Ishikawa (cell line): ENCODE data around the gene XPNPEP3.

Source experiments
- CEBPB ChIP-seq: IDR thresholded peaks from 2 replicates; pipeline ENCODE4 v1.6.1; 2012
- CREB1 ChIP-seq: IDR thresholded peaks from 2 replicates; pipeline ENCODE4 v1.6.1; 2012; ENCODE audit warnings: low read depth
- EGR1 ChIP-seq: IDR thresholded peaks from 2 replicates; pipeline ENCODE4 v1.6.1; 2012
- EP300 ChIP-seq: IDR thresholded peaks from 2 replicates; pipeline ENCODE4 v1.6.1; 2012; ENCODE audit warnings: borderline replicate concordance
- FOXM1 ChIP-seq: IDR thresholded peaks from 2 replicates; pipeline ENCODE4 v1.6.1; 2012; ENCODE audit warnings: low read depth, borderline replicate concordance
- NFIC ChIP-seq: IDR thresholded peaks from 2 replicates; pipeline ENCODE4 v1.6.1; 2012
- RAD21 ChIP-seq: IDR thresholded peaks from 2 replicates; pipeline ENCODE4 v1.6.1; 2012; ENCODE audit warnings: low read depth
- TAF1 ChIP-seq: IDR thresholded peaks from 2 replicates; pipeline ENCODE4 v1.6.1; 2012; ENCODE audit warnings: low read depth, mild to moderate bottlenecking
- TCF12 ChIP-seq: IDR thresholded peaks from 2 replicates; pipeline ENCODE4 v1.6.1; 2012; ENCODE audit warnings: low read depth
- TEAD4 ChIP-seq: IDR thresholded peaks from 2 replicates; pipeline ENCODE4 v1.6.1; 2012
- YY1 ChIP-seq: IDR thresholded peaks from 2 replicates; pipeline ENCODE4 v1.6.1; 2012; ENCODE audit warnings: low read depth
- ZBTB7A ChIP-seq: IDR thresholded peaks from 2 replicates; pipeline ENCODE4 v1.6.1; 2012; ENCODE audit warnings: low read depth
- TF ChIP-seq, protein P1 (sequence below): IDR thresholded peaks from 2 replicates; pipeline ENCODE4 v1.6.1; 2012
- TF ChIP-seq, protein P2 (sequence below): IDR thresholded peaks from 2 replicates; pipeline ENCODE4 v1.6.1; 2012; ENCODE audit warnings: low read depth, mild to moderate bottlenecking
- TF ChIP-seq, protein P3 (sequence below): IDR thresholded peaks from 2 replicates; pipeline ENCODE4 v1.6.1; 2012

XPNPEP3 gene

DNA sequence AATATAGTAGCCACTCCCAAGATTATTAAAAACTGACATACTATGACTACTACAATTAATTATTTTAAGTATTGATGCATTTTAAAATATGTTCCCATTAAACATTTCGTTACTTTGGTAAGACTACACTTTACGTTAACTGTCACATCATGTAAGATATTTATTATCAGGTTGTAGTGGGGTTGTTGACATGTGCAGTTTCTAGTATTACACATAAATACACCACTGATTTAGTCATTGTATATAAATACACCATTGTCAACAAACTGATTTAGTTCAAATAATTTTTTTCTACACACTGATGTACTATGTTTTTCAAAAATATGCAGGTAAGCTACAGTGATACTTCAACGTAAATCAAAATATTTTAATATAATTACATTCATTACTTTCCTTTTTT, 12.0 kb upstream of the XPNPEP3 start:
- TF ChIP-seq YY1: no peak
- TF ChIP-seq, protein P1, sequence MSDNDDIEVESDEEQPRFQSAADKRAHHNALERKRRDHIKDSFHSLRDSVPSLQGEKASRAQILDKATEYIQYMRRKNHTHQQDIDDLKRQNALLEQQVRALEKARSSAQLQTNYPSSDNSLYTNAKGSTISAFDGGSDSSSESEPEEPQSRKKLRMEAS: no peak
- TF ChIP-seq EP300: no peak
- no peak for TF ChIP-seq EGR1
- TF ChIP-seq, protein P2, sequence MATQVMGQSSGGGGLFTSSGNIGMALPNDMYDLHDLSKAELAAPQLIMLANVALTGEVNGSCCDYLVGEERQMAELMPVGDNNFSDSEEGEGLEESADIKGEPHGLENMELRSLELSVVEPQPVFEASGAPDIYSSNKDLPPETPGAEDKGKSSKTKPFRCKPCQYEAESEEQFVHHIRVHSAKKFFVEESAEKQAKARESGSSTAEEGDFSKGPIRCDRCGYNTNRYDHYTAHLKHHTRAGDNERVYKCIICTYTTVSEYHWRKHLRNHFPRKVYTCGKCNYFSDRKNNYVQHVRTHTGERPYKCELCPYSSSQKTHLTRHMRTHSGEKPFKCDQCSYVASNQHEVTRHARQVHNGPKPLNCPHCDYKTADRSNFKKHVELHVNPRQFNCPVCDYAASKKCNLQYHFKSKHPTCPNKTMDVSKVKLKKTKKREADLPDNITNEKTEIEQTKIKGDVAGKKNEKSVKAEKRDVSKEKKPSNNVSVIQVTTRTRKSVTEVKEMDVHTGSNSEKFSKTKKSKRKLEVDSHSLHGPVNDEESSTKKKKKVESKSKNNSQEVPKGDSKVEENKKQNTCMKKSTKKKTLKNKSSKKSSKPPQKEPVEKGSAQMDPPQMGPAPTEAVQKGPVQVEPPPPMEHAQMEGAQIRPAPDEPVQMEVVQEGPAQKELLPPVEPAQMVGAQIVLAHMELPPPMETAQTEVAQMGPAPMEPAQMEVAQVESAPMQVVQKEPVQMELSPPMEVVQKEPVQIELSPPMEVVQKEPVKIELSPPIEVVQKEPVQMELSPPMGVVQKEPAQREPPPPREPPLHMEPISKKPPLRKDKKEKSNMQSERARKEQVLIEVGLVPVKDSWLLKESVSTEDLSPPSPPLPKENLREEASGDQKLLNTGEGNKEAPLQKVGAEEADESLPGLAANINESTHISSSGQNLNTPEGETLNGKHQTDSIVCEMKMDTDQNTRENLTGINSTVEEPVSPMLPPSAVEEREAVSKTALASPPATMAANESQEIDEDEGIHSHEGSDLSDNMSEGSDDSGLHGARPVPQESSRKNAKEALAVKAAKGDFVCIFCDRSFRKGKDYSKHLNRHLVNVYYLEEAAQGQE: no peak
- no peak for TF ChIP-seq TCF12
- no peak for TF ChIP-seq CREB1
- TF ChIP-seq TAF1: no peak
- no peak for TF ChIP-seq TEAD4
- no peak for TF ChIP-seq RAD21
- TF ChIP-seq FOXM1: no peak
- no peak for TF ChIP-seq ZBTB7A
- no peak for TF ChIP-seq CEBPB
- TF ChIP-seq, protein P3, sequence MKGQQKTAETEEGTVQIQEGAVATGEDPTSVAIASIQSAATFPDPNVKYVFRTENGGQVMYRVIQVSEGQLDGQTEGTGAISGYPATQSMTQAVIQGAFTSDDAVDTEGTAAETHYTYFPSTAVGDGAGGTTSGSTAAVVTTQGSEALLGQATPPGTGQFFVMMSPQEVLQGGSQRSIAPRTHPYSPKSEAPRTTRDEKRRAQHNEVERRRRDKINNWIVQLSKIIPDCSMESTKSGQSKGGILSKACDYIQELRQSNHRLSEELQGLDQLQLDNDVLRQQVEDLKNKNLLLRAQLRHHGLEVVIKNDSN: no peak
- no peak for TF ChIP-seq NFIC

DNA sequence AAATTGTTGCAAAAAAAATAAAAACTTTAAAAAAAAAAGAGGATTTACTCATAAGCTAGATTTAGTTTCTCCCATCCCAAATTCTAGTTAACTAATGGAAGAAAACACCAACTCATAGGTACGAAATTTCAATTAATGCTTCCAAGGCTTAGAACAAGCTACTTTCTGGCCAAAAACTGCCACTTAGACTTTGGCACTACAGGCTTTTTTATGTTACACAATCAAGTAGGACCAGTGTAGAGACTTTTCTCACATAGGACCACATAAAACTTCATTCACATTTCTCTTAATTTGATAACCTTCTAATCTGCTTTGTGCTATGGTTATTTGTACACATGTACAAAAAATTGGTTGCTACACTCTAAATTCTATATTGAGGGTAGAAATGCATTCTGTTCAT, 3.6 kb upstream of the XPNPEP3 start:
- TF ChIP-seq YY1: no peak

DNA sequence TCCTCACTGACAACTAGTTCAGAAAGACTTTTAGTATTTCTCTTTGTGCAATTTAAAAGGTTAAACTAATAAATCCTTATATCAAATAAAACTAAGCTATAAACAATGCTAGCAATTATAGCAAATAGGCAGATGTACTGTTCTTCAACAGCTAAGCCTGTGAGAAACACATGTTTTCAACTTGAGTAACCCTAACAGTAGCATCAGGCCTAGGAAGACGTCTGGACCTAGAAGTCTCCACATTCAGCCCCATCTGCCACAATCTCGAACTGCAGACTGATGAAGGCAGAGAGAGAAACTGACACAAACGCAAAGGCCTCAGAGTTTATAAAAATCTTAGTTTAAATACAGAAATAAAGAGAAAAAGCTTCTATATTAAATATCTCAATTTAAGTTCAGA, 3.0 kb upstream of the XPNPEP3 start:
- TF ChIP-seq, protein P2: no peak
- TF ChIP-seq FOXM1 (no peak), CEBPB (no peak), EGR1 (no peak), TCF12 (no peak), YY1 (no peak), NFIC (no peak), TEAD4 (no peak), CREB1 (no peak), ZBTB7A (no peak), TAF1 (no peak), RAD21 (no peak), EP300 (no peak)
- TF ChIP-seq, protein P1: no peak
- TF ChIP-seq, protein P3: no peak

DNA sequence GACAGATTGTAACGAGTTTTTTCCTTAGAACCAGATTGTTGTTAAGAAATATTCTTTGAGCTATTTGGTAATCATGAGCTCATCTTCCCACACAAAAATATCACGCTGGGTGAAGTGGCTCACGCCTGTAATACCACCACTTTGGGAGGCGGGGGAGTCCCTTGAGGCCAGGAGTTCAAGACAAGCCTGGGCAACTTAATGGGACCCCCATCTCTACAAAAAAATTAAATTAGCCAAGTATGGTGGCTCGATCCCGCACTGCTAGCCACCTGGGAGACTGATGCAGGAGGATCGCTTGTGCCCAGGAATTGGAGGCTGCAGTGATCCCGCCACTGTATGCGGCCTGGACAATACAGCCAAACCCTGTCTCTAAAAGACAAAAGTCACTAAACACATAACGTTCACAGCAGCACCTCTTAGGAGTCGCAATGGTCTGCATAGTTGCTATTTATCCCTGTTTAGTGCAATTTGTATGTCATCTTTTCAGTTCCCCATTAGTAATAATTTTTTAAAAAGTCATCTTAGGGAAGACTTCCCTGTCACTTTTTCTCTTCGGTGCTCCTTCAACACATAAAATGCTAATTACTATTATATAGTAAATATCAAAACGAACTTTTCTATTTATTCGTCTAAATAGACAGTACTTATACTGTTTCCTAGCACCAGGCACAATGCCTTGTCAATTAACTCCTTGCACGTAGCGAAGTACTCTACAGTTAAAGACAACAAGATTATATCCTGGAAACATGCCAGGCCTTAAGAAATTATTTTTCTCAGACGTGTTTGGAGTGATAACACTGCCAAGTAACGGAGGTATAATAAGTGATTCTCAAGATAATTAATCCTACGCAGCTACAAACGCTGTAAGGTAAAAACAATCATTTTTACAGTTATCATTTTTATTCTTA, 1.6 kb upstream of the XPNPEP3 start:
- TF ChIP-seq, protein P3: no peak
- TF ChIP-seq FOXM1 (no peak), TEAD4 (no peak), CREB1 (no peak), EGR1 (no peak), TAF1 (no peak), ZBTB7A (no peak), NFIC (no peak), RAD21 (no peak)
- TF ChIP-seq, protein P2: no peak
- TF ChIP-seq, protein P1: no peak
